ENCODE results near the gene MTX1. TPM values are rescaled to one million over a fixed set of nuclear protein-coding genes. Genes with fewer than 3 reads are reported as not detected.

The MTX1 gene
- total and polyA plus RNA-seq, 9 of the 15 experiments (the other 6 are each of a cell fraction or from before 2014, with no cell fraction given): 29.1 to 98.4 (median 66.9) TPM

GRCh38 chr1:155241069-155241679, 32.7 kb downstream of the MTX1 start (continued):
- TF ChIP-seq, protein P1, sequence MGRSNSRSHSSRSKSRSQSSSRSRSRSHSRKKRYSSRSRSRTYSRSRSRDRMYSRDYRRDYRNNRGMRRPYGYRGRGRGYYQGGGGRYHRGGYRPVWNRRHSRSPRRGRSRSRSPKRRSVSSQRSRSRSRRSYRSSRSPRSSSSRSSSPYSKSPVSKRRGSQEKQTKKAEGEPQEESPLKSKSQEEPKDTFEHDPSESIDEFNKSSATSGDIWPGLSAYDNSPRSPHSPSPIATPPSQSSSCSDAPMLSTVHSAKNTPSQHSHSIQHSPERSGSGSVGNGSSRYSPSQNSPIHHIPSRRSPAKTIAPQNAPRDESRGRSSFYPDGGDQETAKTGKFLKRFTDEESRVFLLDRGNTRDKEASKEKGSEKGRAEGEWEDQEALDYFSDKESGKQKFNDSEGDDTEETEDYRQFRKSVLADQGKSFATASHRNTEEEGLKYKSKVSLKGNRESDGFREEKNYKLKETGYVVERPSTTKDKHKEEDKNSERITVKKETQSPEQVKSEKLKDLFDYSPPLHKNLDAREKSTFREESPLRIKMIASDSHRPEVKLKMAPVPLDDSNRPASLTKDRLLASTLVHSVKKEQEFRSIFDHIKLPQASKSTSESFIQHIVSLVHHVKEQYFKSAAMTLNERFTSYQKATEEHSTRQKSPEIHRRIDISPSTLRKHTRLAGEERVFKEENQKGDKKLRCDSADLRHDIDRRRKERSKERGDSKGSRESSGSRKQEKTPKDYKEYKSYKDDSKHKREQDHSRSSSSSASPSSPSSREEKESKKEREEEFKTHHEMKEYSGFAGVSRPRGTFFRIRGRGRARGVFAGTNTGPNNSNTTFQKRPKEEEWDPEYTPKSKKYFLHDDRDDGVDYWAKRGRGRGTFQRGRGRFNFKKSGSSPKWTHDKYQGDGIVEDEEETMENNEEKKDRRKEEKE (IDR thresholded peaks at IDR 0.05; ENCODE audit: borderline replicate concordance in 1 of 2, control insufficient read depth in 1 of 2, low read depth in 2 of 2, low read length in 1 of 2): no peak
- TF ChIP-seq NR2C2 (CRISPR knock-in tag; IDR thresholded peaks at IDR 0.05) (no peak), NR2C2 (tag; IDR thresholded peaks at IDR 0.05) (peak; percentile 71), ZNF318 (IDR thresholded peaks at IDR 0.05; ENCODE audit: borderline replicate concordance in 1 of 2, low read depth in 1 of 2) (0 out of 4 replicates have a peak, but pooled peaks of 1 of the 2 experiments have one; percentile 34), CTCF (IDR thresholded peaks at IDR 0.05 in 2 of 3, conservative IDR thresholded peaks at IDR 0.05 in 1 of 3; ENCODE audit: insufficient read depth in 2 of 3, low read depth in 1 of 3, low read length in 3 of 3) (no peak), C11orf30 (IDR thresholded peaks at IDR 0.05; ENCODE audit: low read depth) (peak; percentile 92), ELF2 (CRISPR knock-in tag; IDR thresholded peaks at IDR 0.05) (peak; percentile 98), SIN3A (IDR thresholded peaks at IDR 0.05; ENCODE audit: borderline replicate concordance in 2 of 2, control insufficient read depth in 1 of 2, low read depth in 2 of 2, low read length in 2 of 2) (peak; percentile 89 to 98; a peak in 3 of 4 replicates), ETS2 (tag; IDR thresholded peaks at IDR 0.05; ENCODE audit: borderline replicate concordance, poor library complexity, severe bottlenecking) (no peak), KHSRP (IDR thresholded peaks at IDR 0.05) (no peak)
- TF ChIP-seq, protein P2, sequence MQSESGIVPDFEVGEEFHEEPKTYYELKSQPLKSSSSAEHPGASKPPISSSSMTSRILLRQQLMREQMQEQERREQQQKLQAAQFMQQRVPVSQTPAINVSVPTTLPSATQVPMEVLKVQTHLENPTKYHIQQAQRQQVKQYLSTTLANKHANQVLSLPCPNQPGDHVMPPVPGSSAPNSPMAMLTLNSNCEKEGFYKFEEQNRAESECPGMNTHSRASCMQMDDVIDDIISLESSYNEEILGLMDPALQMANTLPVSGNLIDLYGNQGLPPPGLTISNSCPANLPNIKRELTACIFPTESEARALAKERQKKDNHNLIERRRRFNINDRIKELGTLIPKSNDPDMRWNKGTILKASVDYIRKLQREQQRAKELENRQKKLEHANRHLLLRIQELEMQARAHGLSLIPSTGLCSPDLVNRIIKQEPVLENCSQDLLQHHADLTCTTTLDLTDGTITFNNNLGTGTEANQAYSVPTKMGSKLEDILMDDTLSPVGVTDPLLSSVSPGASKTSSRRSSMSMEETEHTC (IDR thresholded peaks at IDR 0.05): peak; percentile 70; the same call in 1 of the 2 replicates

Data from K562 (cell line).